ENCODE data around the gene PIGC.

PIGC gene

GRCh38 chr1:172447641-172448040 lies 3.8 kb upstream of the PIGC start:
- no peak for TF ChIP-seq CTCF (IDR thresholded peaks at IDR 0.05)

DNA sequence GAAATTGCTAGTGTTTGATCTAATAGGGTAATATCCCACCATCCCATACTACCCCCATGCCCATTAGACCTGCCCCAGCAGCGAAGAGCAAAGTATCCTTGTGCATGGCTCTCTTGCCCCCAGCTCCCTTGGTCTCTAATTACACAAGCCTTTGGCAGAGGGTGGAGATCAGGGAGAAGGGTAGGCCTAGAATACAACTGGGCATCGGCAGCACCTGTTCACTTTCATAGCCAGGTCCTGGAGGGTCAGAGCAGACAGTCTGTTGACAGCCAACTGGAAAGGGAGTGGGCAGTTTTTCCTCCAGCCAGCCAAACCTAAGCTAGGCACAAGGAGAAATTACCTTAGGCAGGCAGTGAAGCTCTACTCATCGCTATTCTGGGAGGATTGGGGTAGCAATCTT lies 2.7 kb upstream of the PIGC start:
- TF ChIP-seq CTCF (IDR thresholded peaks at IDR 0.05) = no peak

DNA sequence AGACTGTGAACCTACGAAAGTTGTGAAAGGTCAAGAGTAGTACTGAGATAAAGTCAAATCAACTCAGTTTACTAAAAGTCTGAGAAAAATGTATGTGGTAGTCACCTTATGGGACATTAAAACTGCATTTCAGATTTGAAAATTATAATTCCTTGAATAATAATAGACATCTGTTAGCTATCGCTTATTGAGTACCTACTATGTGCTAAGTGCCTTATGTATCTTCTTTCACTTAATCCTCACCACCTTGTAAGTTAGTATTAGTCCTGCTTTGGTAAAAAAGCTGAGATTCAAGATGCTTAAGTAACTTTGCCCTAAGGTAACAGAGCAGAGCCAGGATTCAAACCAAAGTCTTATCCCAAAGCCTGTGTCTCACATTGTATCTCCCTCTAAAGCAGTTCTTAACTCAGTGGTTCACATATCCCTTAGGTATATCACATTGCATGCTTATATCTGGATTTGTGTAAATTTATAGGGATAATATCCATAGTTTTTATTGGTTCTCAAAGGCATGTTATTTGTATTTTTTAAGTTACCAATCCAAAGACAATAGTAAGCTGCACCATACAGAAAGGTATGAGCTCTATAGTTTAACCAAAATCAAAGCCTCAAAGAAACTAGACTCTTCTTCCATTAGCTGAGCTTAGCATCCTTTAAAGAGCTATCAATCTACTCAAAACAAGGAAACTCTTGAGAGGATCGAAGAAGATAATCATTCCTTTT lies 865 bp downstream of the PIGC start:
- TF ChIP-seq CTCF (IDR thresholded peaks at IDR 0.05) = no peak

- TF ChIP-seq CTCF (IDR thresholded peaks at IDR 0.05) = no peak
Observed at GRCh38 chr1:172442404-172442803, 1.5 kb downstream of the PIGC start.

- no peak for TF ChIP-seq CTCF (IDR thresholded peaks at IDR 0.05)
Observed at GRCh38 chr1:172431721-172432192, 12.1 kb downstream of the PIGC start.

DNA sequence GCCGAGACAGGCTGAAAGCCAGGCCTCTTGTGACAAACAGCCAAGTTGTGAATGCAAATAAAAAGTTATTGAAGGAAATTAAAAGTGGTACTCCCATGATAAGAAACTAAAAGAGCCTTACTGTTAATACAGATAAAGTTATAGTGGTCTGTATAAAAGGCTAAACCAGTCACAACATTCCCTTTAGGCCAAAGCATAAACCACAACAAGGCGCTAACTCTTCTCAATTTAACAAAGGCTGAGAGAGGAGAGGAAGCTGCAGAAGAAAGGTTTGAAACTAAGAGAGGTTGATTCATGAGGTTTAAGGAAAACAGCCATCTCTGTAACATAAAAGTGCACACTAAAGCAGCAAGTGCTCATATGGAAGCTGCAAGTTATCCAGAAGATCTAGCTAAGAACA lies 12.7 kb downstream of the PIGC start:
- no peak for TF ChIP-seq CTCF (IDR thresholded peaks at IDR 0.05)

DNA sequence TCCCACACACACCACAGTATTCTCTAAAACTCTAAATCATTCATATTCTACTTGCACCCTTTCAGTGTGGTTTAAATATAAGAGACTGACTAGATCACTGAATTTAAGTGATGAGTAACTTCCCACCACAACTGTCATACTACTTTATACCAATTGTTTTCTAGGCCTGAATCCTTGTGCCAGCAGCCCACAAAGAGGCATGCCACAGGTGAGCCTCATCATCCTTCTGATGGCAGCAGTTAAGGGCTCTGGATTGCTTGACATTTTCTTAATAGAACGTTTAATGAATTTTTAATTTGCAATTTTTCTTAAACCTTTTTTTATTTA lies 13.8 kb downstream of the PIGC start:
- TF ChIP-seq CTCF (IDR thresholded peaks at IDR 0.05) = no peak

Measured in LNCAP (cell line).